D721Med (cell line): ENCODE results near the gene CCR8.

ENCODE experiments used
- DNase-seq: peaks from one replicate; pipeline ENCODE4 v3.0.0; 2011; ENCODE audit warnings: low spot score; ENCODE audit not compliant: insufficient read length
- FAIRE-seq: peaks from 2 replicates; lab custom pipeline; 2011; peaks lifted over from hg19 to GRCh38; lab: Jason Lieb, UNC
- CTCF ChIP-seq: IDR thresholded peaks from 2 replicates; pipeline ENCODE4 v1.5.1; 2012; ENCODE audit warnings: mild to moderate bottlenecking, control low read depth; ENCODE audit not compliant: insufficient read depth; ENCODE audit errors: missing control alignments

Gene CCR8

GRCh38 chr3:39329493-39329892 lies at the start of gene CCR8:
Gene CCR8, plus strand, starts transcription at chr3:39329709. Its CDS starts 2,623 bp downstream, at chr3:39332332.
- DNase-seq (no peak), FAIRE-seq (no peak)
- no peak for TF ChIP-seq CTCF

GRCh38 chr3:39279745-39280517 lies 49.6 kb upstream of the CCR8 start, which contains the start of gene CX3CR1:
Gene CX3CR1, minus strand, starts transcription at chr3:39280036. Its CDS starts 13,527 bp downstream, at chr3:39266509.
- FAIRE-seq = no peak
- no peak for DNase-seq
- no peak for TF ChIP-seq CTCF

DNA sequence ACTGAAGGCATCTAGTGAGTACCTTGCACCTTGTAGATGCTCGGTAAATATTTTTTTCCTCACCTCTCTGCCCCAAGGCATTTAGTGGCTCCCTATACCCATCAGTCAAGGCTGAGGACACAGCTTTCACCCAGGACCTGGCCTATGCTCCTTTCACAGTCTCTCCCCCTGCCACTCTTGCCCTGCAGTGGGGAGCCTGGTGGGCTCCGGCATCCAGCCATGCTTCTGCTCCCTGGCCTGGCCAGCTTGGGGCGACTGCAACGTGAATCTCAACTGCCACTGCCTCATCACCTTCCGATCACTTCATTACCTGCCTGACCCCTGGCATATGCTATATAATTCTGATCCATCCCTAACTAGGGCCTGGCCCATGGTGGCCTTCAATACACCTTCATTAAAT lies 48.9 kb upstream of the CCR8 start:
- FAIRE-seq (no peak), DNase-seq (no peak)
- no peak for TF ChIP-seq CTCF

- FAIRE-seq = no peak
- TF ChIP-seq CTCF = no peak
- DNase-seq = no peak
Observed at GRCh38 chr3:39281533-39281932, 48.0 kb upstream of the CCR8 start.

- DNase-seq (no peak), FAIRE-seq (no peak)
- TF ChIP-seq CTCF = no peak
Observed at GRCh38 chr3:39282057-39282456, 47.5 kb upstream of the CCR8 start.

GRCh38 chr3:39284457-39284881 lies 45.0 kb upstream of the CCR8 start:
- FAIRE-seq (no peak), DNase-seq (no peak)
- TF ChIP-seq CTCF = no peak

GRCh38 chr3:39285332-39285731 lies 44.2 kb upstream of the CCR8 start:
- DNase-seq = no peak
- FAIRE-seq = no peak
- TF ChIP-seq CTCF = no peak
